Measurements from ENCODE around the gene SLC45A2. TPM values are rescaled to one million over a fixed set of nuclear protein-coding genes. Genes with fewer than 3 reads are reported as not detected.

The SLC45A2 gene
- total RNA-seq, 2 donors from 2014 or later, result 0.32 TPM; not detected in 1

- H3K36me3 ChIP-seq, result no peaks in the 10 kb centered on the region
- no peak overlapping the region for H3K4me3 ChIP-seq
- no peak for DNase-seq
- intact Hi-C loops (cut with DNase I), result no loop called here
- H3K27ac ChIP-seq, result no peak overlapping the region
- no peaks in the 10 kb centered on the region for H3K9me3 ChIP-seq
- no peak for TF ChIP-seq CTCF (IDR thresholded peaks at IDR 0.05)
- no peaks in the 10 kb centered on the region for H3K4me1 ChIP-seq
- no peaks in the 10 kb centered on the region for H3K27me3 ChIP-seq
- H3K9ac ChIP-seq (ENCODE audit: low read depth in 2 of 2, low read length in 2 of 2), result no peak overlapping the region
Observed at GRCh38 chr5:33944543-33945132, 39.9 kb downstream of the SLC45A2 start.

- H3K36me3 ChIP-seq, result no peaks in the 10 kb centered on the region
- no peak overlapping the region for H3K27ac ChIP-seq
- no peak for TF ChIP-seq CTCF (IDR thresholded peaks at IDR 0.05)
- no peak overlapping the region for H3K4me3 ChIP-seq
- peaks cover 19% of the 10 kb centered on the region for H3K27me3 ChIP-seq
- intact Hi-C loops (cut with DNase I), result no loop called here
- no peak overlapping the region for H3K9ac ChIP-seq (ENCODE audit: low read depth in 2 of 2, low read length in 2 of 2)
- H3K4me1 ChIP-seq, result no peaks in the 10 kb centered on the region
- no peaks in the 10 kb centered on the region for H3K9me3 ChIP-seq
- no peak for DNase-seq
Observed at GRCh38 chr5:33941090-33941489, 43.4 kb downstream of the SLC45A2 start.

GRCh38 chr5:33939556-33940262 is 44.8 kb downstream of the SLC45A2 start:
- intact Hi-C loops (cut with DNase I), result no loop called here
- no peak for DNase-seq
- Histone ChIP-seq H3K4me1 (no peaks in the 10 kb centered on the region), H3K27me3 (peaks cover 23% of the 10 kb centered on the region), H3K9ac (ENCODE audit: low read depth in 2 of 2, low read length in 2 of 2) (no peak overlapping the region), H3K4me3 (no peak overlapping the region), H3K27ac (no peak overlapping the region), H3K36me3 (no peaks in the 10 kb centered on the region), H3K9me3 (no peaks in the 10 kb centered on the region)
- no peak for TF ChIP-seq CTCF (IDR thresholded peaks at IDR 0.05)

- intact Hi-C loops (cut with DNase I), result no loop called here
- Histone ChIP-seq H3K4me3 (no peak overlapping the region), H3K27ac (no peak overlapping the region), H3K27me3 (peaks cover 23% of the 10 kb centered on the region), H3K4me1 (no peaks in the 10 kb centered on the region), H3K9me3 (no peaks in the 10 kb centered on the region), H3K36me3 (no peaks in the 10 kb centered on the region), H3K9ac (ENCODE audit: low read depth in 2 of 2, low read length in 2 of 2) (no peak overlapping the region)
- no peak for TF ChIP-seq CTCF (IDR thresholded peaks at IDR 0.05)
- no peak for DNase-seq
Observed at GRCh38 chr5:33938881-33939280, 45.6 kb downstream of the SLC45A2 start.

GRCh38 chr5:33938507-33938796 is 46.0 kb downstream of the SLC45A2 start:
- Histone ChIP-seq H3K27me3 (peaks cover 23% of the 10 kb centered on the region), H3K4me3 (no peak overlapping the region), H3K4me1 (no peaks in the 10 kb centered on the region), H3K9ac (ENCODE audit: low read depth in 2 of 2, low read length in 2 of 2) (no peak overlapping the region), H3K36me3 (no peaks in the 10 kb centered on the region), H3K27ac (no peak overlapping the region), H3K9me3 (no peaks in the 10 kb centered on the region)
- TF ChIP-seq CTCF (IDR thresholded peaks at IDR 0.05), result no peak
- DNase-seq, result no peak
- intact Hi-C loops (cut with DNase I), result no loop called here

All from colonic mucosa (tissue), 4 donors.